ENCODE measurements around the gene DNAJB13.

Gene DNAJB13

GRCh38 chr11:74008373-74009229, 57.8 kb downstream of the DNAJB13 start, which contains the start of gene UCP3:
UCP3 (minus strand) TSS chr11:74009085; CDS start chr11:74007042, 2,043 bp downstream.
- peak in 1 of 42 donors; percentile 36 for DNase-seq
- intact Hi-C loops (cut with DNase I), result no loop called here

GRCh38 chr11:74009230-74009547, 58.4 kb downstream of the DNAJB13 start:
- DNase-seq, result no peak
- intact Hi-C loops (cut with DNase I), result no loop called here

GRCh38 chr11:74009675-74010305, 59.0 kb downstream of the DNAJB13 start:
- intact Hi-C loops (cut with DNase I), result no loop called here
- DNase-seq, result peak in 1 of 42 donors; percentile 22

GRCh38 chr11:74010306-74011300, 59.8 kb downstream of the DNAJB13 start:
- intact Hi-C loops (cut with DNase I), result no loop called here
- DNase-seq, result peak in 2 of 42 donors; percentile 9 to 37

- intact Hi-C loops (cut with DNase I), result no loop called here
- DNase-seq, result peak in 2 of 42 donors; percentile 28 to 35
Observed at GRCh38 chr11:74011360-74012073, 60.7 kb downstream of the DNAJB13 start.

GRCh38 chr11:74012074-74012809, 61.4 kb downstream of the DNAJB13 start:
- no peak for DNase-seq
- intact Hi-C loops (cut with DNase I), result no loop called here

- intact Hi-C loops (cut with DNase I), result no loop called here
- no peak for DNase-seq
Observed at GRCh38 chr11:74013141-74013540, 62.3 kb downstream of the DNAJB13 start.

- no peak for DNase-seq
- intact Hi-C loops (cut with DNase I), result no loop called here
Observed at GRCh38 chr11:74014880-74015279, 64.1 kb downstream of the DNAJB13 start.

GRCh38 chr11:74015919-74016684, 65.3 kb downstream of the DNAJB13 start:
- DNase-seq, result no peak
- intact Hi-C loops (cut with DNase I), result no loop called here

- intact Hi-C loops (cut with DNase I), result no loop called here
- DNase-seq, result no peak
Observed at GRCh38 chr11:74017631-74018030, 66.8 kb downstream of the DNAJB13 start.

GRCh38 chr11:74018331-74019005, 67.6 kb downstream of the DNAJB13 start:
- peak in 41 of 42 donors; percentile 31 to 89 (median 64) for DNase-seq
- intact Hi-C loops (cut with DNase I), result no loop called here

GRCh38 chr11:74019104-74019738, 68.4 kb downstream of the DNAJB13 start:
- DNase-seq, result no peak
- intact Hi-C loops (cut with DNase I), result no loop called here

- intact Hi-C loops (cut with DNase I), result no loop called here
- DNase-seq, result no peak
Observed at GRCh38 chr11:74019860-74020259, 69.0 kb downstream of the DNAJB13 start.

Measured in head of caudate nucleus (tissue), 42 donors.